Erythroblast (primary cell): Measurements from ENCODE around the gene IPO13.
A peak's percentile ranks its signal among the peaks of the same experiment; 100 is the strongest.

Source experiments
- DNase-seq, 2 experiments: peaks; one replicate each; lab custom pipeline; 2025; lab: John Stamatoyannopoulos, UW
- GATA1 ChIP-seq: IDR thresholded peaks from 2 replicates; pipeline ENCODE4 v1.6.1; 2011; ENCODE audit warnings: low read depth, mild to moderate bottlenecking, control low read depth, low read length, moderate library complexity
- POLR2A ChIP-seq: IDR thresholded peaks from 2 replicates; pipeline ENCODE4 v1.6.1; 2011; ENCODE audit warnings: mild to moderate bottlenecking, low read length

Gene IPO13

GRCh38 chr1:43963890-43964289 is 17.1 kb downstream of the IPO13 start:
- DNase-seq: no peak
- TF ChIP-seq GATA1: no peak
- TF ChIP-seq POLR2A: no peak

GRCh38 chr1:43965316-43965715 is 18.6 kb downstream of the IPO13 start:
- TF ChIP-seq GATA1: no peak
- TF ChIP-seq POLR2A: no peak
- no peak for DNase-seq

- peak; percentile 48 to 63 for DNase-seq
- no peak for TF ChIP-seq GATA1
- no peak for TF ChIP-seq POLR2A
These were observed 21.7 kb downstream of the IPO13 start for GRCh38 chr1:43968348-43968948.

GRCh38 chr1:43969416-43969745 is 22.6 kb downstream of the IPO13 start:
- no peak for TF ChIP-seq POLR2A
- TF ChIP-seq GATA1: no peak
- no peak for DNase-seq

DNA sequence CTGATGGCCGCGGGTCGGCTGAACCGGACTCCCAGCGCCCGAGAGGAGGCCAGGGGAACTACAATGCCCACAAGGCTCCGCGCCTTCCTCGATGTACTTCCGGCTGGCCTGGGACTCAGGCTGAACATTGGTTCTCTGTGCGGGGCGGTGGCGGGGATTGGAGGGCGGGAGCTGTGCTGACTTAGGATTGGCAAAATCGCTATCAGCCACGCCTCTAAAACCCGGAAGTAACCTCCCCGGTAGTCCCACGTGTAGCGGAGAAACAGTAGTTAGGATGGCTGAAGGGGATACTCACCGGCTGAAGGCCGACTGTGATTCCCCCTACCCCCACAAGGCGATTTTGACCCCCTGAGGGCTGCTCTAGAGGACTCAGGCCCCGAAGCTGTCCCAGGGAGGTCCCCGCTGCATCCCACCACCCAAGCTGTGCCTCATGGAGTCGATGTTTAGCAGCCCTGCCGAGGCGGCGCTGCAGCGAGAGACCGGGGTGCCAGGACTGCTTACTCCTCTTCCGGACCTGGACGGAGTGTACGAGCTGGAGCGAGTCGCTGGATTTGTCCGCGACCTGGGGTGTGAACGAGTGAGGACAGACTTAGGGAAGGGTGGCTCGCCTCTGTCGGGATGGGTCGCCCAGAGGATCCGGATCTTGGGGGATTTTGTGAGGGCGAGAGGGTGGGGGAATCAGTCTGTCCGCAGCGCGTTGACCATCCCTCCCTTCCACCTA is 23.2 kb downstream of the IPO13 start, which contains the start of gene DPH2:
DPH2 (plus strand) TSS at position 265 of the 721 bp plus-strand sequence; CDS start at position 431, 166 bp downstream.
- TF ChIP-seq GATA1 (no peak), POLR2A (peak; percentile 47)
- DNase-seq: peak; percentile 97

DNA sequence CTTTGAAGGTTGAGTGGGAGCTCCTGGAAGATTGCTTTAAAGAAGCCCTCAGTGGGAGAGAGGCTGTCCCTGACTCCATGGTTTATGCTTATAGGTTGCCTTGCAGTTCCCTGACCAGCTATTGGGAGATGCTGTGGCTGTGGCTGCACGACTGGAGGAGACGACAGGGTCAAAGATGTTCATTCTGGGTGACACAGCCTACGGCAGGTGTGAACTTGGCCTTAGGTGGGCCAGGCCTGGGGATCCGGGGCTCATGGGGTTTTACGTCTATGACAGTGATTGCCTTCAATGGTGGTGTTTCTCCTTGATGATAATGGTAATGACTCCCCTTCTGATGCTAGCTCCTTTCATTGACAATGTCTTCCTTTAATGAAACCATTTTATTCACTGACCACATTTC is 23.8 kb downstream of the IPO13 start:
- TF ChIP-seq GATA1 (no peak), POLR2A (no peak)
- no peak for DNase-seq

DNA sequence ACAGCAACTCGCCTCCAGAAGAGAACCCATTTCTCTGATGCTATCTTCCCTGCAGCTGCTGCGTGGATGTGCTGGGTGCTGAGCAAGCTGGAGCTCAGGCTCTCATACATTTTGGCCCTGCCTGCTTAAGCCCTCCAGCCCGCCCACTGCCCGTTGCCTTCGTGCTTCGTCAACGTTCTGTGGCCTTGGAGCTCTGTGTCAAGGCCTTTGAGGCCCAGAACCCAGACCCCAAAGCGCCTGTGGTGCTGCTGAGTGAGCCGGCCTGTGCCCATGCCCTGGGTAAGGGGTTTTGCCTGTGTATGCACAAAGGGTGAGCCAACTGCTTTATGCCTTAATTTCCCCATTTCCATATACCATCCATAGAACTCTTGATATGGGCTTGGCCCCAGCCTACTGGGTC is 24.2 kb downstream of the IPO13 start:
- no peak for DNase-seq
- TF ChIP-seq GATA1 (no peak), POLR2A (no peak)

GRCh38 chr1:43971336-43971980 is 24.7 kb downstream of the IPO13 start:
- no peak for TF ChIP-seq GATA1
- no peak for TF ChIP-seq POLR2A
- DNase-seq: no peak

DNA sequence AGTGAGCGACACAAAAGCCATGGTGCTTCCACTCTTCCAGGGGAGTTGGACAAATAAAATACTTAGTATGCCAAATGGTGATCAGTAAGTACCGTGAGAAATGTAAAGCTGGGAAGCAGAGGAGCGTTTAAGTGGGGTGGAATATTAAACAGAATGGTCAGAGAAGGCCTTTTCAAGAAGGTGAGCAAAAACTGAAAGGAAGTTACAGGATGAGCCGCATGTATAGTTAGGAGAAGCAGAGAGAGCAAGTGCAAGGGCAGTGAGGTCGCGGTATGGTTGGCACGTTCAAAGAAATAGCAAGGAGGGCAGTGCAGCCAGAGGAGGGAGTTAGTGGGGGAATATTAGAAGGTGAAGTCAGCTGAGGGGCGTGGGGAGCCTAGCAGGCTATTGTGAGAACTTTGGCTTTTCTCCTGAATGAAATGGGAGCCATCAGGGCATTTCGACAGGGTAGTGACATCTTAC is 27.3 kb downstream of the IPO13 start:
- TF ChIP-seq POLR2A (no peak), GATA1 (no peak)
- DNase-seq: no peak

GRCh38 chr1:43974443-43975248 is 27.9 kb downstream of the IPO13 start, which contains the start of gene ATP6V0B:
TSS of gene ATP6V0B (plus strand) at chr1:43974960. CDS start at chr1:43975041, 81 bp downstream.
- DNase-seq: peak; percentile 96 to 98
- TF ChIP-seq POLR2A (peak; percentile 92), GATA1 (no peak)

DNA sequence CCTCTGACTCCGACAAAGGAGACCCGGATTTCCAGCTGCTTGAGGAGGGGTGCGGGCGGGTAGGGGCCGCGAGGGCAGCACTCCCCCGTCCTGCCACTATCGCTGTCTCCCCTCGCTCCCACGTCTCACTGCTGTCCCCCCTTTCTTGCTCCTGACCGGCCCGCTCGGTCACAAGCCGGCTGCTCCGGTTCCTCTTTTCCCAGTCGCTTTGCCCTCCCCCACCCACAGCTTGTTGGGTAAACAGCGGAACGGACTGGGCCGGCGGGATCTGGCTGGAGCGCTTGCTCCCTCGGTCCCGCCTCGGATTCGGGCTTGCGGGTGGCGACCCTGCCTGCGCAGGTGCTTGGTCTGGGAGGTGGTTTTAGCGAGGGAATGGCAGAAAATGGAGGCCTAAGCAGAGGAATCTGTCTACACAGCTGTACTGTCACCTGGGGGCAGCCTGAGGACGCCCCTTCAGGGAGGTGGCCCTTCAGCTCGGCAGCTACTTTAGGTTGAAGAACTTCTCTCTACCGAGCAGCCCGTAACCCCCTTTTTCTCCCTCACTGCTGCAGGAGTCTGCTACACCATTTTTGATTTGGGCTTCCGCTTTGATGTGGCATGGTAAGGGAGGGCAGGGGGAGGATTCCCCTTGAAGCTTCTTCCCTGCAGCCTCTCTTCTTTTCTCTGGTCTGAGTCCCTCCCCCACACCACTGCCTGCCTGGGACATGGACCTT is 28.7 kb downstream of the IPO13 start:
- DNase-seq: peak; percentile 72 to 83
- TF ChIP-seq POLR2A: no peak
- TF ChIP-seq GATA1: no peak

GRCh38 chr1:43976045-43976444 is 29.3 kb downstream of the IPO13 start:
- peak; percentile 36 to 59 for DNase-seq
- no peak for TF ChIP-seq GATA1
- TF ChIP-seq POLR2A: no peak

- DNase-seq: no peak
- TF ChIP-seq POLR2A (no peak), GATA1 (no peak)
These were observed 30.1 kb downstream of the IPO13 start for GRCh38 chr1:43976890-43977289.
